ENCODE measurements around the gene PDE9A.
"Not testable (repeated sequence)": the region's sequence is repeated elsewhere in the genome, so short reads cannot be mapped to it uniquely, and the experiment has no call there.

The PDE9A gene

DNA sequence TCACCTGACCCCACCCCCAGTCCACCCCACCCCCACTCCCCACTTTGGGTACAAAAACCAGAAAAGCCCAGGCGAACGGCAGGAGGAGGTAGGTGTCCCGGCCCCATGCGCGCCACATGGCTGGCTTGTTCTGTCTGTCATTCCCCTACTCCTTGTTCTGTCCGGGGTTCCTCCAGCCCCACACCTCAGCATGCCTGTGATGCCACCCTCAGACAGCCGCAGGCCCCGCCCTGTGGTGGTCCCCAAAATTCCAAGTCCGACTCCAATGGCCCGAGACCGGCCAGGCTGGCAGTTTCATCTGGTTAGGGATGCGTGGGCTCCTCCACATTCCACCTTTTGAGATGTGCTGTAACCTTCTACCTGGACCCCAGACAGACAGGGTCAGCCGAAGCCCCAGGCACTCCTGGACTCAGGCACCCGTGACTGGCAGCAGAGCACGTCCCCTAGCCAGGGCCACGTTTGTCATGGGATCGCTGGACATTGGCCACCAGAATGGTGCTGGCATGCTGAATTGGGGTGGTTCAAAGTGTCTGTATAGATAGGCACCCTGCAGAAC lies 131.6 kb downstream of the PDE9A start:
- in situ Hi-C loops (cut with MboI; ENCODE audit: low sequenced_read_pairs) = no loop called here

DNA sequence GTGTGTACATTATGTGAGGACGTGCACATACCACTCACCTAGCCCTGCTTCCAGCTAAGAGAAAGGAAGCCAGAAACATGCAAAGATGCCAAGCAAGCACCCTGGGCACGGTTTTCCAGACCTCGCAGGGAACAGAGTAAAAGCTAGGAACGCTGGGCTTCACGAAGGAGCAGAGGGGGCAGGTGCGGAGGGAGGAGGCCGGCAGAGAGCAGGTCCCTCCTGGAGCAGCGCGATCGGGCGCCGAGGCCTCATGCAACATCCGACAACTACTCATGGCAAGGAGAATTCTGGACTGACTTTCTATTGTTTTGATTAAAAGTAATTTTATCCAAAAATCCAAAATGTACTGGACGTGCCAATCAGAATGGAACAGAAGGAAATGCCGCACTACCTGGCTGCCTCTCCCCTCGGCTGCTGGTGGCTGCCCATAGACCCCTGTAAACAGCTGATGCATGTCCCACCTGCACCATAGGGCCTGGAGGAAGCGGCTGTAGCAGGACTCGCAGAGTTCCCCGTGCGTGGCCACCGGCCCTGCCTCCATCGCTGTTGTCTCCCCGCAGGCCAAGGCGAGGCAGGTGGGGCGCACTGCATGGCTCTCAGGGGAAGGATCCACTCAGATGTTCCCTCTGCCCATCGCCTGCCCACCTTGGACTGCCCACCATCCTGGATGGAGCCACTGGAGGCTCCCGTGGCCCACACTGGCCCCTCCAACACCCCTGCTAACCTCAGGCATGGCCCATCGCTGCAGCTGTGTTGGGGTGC lies 132.4 kb downstream of the PDE9A start:
- in situ Hi-C loops (cut with MboI; ENCODE audit: low sequenced_read_pairs) = no loop called here

DNA sequence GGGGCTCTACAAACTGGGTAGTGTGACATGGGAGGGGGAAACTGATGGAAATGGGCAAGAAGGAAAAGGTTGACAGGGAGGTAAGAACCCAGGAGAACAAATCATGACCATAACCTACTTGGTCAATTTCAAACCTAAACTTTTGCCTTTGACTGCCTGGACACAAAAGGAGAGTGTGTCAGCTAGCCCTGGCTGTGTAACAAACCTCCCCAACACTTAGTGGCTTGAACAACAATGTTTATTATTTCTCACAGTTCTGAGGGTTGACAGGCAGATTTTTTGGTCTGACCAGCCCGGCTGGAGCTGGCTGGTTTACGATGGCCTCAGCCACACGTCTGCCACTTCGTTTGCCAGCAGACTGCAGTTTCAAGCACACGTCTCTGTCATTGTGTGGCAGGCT lies 133.5 kb downstream of the PDE9A start:
- in situ Hi-C loops (cut with MboI; ENCODE audit: low sequenced_read_pairs) = no loop called here

DNA sequence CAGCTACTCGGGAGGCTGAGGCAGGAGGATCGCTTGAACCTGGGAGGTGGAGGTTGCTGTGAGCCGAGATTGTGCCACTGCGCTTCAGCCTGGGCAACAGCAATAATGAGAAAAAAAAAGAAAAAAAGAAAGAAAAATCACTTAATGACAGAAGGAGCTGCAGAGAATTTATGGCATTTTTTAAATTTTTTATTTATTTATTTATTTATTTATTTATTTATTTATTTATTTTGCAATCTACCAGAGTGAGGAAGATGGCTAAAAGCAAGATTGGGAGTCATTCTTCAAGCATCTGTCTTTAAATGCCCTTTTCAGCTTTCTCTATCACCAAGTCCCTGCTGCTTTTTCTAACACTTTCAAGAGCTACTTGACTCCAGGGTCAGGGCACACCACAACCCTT lies 134.2 kb downstream of the PDE9A start:
- in situ Hi-C loops (cut with MboI; ENCODE audit: low sequenced_read_pairs) = no loop called here

DNA sequence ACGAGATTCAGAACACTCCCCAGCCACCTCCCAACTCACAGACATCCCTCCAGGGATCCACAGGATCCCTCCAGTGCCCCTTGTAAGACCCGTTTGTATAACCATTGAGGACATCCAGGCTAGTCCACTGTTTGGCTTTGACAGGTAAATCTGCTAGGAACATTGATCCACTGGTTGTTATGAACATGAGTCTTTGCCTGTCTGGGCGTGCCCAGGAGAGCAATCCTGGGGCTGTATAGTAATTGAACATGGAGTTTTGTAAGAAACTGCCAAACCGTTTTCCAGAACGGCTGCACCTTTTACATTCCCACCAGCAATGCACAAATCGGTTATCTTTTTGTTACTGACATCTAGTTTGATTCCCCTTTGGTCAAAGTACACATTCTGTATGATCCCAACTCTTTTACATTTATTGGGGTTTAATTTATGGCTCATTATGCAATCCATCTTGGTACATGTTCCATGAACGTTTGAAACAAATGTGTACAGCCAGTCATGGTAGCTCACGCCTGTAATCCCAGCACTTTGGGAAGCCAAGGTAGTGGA lies 137.2 kb downstream of the PDE9A start:
- in situ Hi-C loops (cut with MboI; ENCODE audit: low sequenced_read_pairs) = no loop called here

DNA sequence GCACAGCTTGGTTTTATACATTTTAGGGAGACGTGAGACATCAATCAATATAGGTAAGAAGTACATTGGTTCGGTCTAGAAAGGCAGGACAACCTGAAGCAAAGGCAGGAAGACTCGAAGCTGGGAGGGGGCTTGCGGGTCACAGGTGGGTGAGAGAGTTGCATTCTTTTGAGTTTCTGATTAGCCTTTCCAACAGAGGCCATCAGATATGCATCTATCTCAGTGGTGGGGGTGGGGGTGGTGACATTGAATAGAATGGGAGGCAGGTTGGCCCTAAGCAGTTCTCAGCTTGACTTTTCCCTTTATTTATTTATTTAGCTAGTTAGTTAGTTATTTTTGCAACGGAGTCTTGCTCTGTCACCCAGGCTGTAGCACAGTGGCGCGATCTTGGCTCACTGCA lies 140.4 kb downstream of the PDE9A start:
- in situ Hi-C loops (cut with MboI; ENCODE audit: low sequenced_read_pairs) = no loop called here

DNA sequence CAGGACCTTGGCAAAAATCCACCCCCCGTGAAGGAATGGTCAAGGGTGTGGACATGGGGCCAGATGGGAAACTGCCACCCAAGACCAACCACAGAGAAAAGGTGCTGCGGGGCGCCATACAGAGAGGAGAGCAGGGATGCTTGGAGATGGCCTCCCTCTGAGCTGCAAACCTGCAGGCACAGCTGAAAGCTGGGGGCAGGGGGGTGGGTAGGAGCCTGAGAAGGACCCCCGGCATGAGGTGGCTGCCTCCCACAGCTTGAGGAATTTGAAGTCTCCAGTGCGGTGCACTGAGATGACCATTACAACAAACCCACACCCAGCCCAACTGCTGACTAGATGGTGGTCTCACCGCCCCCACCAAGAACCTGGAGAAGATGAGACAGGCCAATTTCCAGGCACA lies 141.1 kb downstream of the PDE9A start:
- in situ Hi-C loops (cut with MboI; ENCODE audit: low sequenced_read_pairs) = no loop called here

DNA sequence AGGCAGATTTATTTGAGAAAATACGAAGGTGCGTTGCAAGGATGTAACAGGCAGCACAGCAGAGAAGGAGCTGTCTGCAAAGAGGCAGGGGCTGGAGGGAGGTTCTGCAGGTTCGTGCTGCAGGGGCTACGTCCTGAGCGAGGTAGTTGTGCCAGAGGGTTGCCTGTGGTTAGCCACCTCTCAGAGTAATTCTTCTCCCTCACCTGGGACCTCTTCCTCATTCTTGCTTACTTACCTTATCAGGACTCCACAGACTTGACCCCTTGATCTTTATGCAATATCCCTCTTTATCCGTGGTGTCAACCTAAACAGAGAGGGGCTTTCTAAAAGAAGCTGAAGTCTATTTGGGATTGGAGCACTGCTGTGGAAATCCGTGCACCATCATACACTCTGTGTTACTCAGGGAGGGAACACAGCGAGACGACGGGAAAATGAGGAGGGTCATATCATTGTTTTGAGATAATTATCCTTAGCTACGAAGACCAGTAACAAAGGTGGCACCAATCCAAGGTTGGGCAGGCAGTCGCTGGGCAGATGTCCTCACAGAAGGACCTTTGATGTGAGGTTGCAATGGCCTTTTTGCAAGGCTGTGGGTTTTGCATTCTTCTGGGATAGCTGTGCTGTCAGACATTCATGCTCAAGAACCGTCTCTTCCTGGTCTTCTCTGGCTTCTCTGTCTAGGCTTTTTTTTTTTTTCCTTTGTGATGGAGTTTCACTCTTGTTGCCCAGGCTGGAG lies 143.1 kb downstream of the PDE9A start:
- in situ Hi-C loops (cut with MboI; ENCODE audit: low sequenced_read_pairs) = no loop called here

DNA sequence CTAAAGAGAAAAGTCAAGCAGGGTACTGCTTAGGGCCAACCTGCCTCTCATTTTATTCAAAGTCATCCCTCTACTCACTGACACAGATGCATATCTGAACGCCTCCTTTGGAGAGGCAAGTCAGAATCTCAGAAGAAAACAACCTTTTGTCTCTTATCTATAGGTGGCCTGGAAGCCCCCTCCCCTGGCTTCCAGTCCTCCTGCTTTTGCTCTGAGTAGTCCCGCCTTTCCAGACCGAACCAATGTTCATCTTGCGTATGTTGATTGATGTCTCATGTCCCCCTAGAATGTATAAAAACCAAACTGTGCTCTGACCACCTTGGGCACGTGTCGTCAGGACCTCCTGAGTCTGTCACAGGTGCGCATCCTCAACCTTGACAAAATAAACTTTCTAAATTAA lies 144.1 kb downstream of the PDE9A start:
- in situ Hi-C loops (cut with MboI; ENCODE audit: low sequenced_read_pairs) = no loop called here

DNA sequence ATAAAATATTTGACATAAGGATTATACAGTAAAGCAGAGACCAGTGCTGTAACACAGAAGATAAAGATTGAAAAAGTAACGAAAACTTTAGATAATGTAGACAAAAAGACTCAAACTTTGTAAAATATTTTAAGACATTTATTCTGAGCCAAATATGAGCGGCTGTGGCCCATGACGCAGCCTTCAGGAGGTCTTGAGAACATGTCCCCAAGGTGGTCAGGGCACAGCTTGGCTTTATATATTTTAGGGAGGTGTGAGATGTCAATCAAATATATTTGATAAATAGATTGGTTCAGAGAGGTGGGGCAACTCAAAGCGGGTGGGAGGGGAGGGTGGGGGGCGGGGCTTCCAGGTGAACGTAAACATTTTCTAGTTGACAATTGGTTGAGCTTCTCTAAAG lies 144.7 kb downstream of the PDE9A start:
- in situ Hi-C loops (cut with MboI; ENCODE audit: low sequenced_read_pairs) = no loop called here

DNA sequence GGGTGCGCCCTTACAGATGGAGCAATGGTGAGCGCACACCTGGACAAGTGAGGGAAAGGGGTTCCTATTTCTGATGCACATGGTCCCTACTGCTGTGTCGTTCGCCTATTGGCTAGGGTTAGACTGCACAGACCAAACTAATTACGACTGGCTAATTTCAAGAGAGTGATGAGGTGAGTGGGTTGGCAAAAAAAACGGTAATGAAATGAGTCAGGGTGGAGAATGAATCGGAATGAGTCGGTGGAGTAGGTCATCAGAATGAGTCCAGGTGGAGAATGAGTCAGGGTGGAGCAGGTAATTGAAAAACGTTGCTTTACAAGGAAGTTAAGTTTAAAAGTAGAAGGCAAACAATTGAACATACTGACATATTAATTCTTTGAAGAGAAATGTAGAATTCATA lies 146.1 kb downstream of the PDE9A start:
- in situ Hi-C loops (cut with MboI; ENCODE audit: low sequenced_read_pairs) = no loop called here

DNA sequence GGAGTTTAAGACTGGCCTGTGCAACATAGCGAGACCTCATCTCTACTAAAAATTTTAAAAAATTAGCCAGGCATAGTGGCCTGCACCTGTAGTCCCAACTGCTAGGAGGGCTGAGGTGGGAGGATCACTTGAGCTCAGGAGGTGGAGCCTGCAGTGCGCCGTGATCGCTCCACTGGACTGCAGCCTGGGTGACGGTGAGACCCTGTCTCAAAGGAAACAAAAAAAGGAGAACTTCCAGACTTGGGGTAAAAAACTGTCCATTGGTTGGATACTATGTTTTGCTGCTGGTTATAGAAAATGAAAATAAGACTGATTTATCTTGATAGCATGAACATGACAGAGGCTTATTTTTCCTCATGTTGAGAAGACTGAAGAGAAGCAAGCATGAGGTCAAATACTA lies 146.5 kb downstream of the PDE9A start:
- in situ Hi-C loops (cut with MboI; ENCODE audit: low sequenced_read_pairs) = no loop called here

DNA sequence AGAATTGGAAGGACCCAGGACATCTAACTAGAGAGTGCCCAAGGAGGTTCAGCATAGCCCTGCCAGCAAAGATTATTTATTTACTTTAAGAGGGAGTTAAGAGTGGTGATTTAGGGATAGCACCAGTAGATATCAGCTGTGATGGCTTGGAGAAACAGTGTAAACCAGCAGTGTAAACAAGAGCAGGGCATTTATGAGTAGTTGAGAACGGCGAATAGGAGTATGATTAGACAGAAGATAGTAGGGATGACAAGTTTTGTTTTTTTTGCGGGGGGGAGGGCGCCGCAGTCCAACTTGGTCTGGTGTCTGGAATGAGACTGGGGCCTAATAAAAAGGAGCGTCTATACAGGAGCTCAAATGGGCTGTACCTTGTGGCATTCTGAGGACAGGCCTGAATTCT lies 148.2 kb downstream of the PDE9A start:
- in situ Hi-C loops (cut with MboI; ENCODE audit: low sequenced_read_pairs) = not testable (repeated sequence)

DNA sequence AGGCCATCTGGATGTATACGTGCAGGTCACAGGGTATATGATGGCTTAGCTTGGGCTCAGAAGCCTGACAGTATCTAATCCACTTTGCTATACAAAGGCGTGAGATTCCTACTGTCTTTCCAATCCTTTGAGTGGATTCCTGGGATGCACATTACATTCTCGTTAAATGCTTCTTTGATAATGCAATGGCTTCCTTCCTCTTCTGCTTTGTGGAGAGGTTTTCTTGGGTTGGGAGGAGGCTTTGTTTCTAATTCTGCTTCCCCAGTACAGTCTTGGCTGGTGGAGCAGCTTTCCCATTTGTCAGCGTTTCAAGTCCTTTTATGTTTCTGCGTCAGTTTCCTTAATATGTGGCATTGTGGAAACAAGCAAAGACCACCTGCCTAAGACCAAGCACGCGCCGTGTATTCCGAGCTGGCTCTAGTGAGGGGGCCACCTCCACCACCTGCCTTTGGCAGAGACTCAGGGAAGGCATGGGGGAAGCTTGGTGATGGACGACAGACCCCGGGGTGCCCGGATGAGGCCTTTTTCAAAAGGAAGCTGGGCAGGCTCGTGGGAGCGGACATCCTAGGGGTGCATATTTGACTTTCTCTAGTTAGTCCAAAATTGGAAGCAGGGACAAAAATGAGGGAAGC lies 153.2 kb downstream of the PDE9A start:
- in situ Hi-C loops (cut with MboI; ENCODE audit: low sequenced_read_pairs) = no loop called here

DNA sequence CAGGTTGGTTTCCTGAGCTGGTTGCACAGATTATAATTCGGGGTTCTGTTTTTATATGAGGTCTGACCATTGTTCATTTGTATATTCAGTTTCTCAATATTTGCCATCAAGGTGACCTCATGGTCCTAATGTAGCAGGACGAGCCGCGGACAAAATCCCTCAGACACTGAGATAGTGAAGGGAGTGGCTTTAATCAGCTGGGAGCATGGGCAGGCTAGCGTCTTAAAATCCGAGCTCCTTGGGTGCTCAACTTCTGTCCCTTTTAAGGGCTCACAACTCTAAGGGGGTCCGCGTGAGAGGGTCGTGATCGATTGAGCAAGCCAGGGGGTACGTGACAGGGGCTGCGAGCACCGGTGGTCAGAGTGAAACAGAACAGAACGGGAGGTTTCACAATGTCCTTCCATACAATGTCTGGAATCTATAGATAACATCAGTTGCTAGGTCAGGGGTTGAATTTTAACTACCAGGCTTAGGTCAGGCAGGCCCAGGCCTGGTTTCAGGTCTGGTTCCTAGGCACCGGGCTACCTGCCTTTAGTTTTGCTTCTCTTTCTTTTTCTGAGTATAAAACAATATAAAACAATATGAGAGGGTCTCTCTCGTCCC lies 154.0 kb downstream of the PDE9A start:
- in situ Hi-C loops (cut with MboI; ENCODE audit: low sequenced_read_pairs) = not testable (repeated sequence)

DNA sequence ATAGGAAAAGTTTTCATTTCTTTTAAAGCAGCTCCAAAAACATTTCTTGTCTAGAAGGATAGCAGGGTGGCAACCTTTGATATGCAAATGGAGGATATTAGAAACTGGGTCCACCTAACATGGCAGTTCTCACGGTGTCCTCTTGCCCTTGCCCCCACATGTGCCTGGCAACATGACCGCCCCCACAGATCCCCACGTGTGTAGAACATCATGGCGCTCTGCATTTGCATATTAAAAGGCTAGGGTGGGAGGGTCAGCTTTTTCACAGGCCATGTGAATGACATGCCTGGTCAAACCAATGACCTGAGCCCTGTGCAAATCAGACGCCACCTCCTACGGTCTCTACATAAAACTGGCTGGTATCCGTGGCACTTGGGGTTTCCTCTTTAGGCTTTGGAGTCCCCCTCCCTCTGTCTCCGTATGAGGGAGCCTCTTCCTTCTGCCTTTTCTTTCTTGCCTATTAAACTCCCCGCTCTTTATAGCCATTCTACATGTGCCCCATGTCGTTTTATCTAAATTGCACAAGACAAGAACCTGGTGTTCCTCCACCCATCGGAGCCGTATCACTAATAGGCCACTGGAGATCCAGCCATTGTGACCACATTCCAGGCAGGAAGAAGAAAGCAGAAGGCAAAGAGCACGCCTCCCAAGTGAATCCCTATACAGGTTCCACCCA lies 154.7 kb downstream of the PDE9A start:
- in situ Hi-C loops (cut with MboI; ENCODE audit: low sequenced_read_pairs) = no loop called here

DNA sequence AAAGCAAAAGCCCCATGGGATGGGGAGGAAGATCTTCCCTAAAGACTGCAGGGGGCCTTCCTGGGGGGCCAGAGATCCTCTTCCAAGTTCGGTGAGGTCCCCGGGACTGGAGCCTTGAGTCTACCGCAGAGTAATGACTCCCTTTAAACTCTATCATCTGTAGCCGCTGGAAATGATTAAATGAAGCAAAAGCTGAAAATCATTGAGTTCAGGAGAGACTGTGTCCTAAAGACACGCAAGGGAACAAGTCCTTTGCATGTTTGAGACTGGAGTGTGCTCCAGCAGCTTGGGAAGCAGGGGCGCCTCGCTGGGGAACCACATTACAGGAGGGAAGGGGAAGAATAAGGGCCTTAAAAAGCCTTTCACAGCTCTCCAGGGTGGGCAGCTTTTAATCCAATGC lies 155.8 kb downstream of the PDE9A start:
- in situ Hi-C loops (cut with MboI; ENCODE audit: low sequenced_read_pairs) = no loop called here

DNA sequence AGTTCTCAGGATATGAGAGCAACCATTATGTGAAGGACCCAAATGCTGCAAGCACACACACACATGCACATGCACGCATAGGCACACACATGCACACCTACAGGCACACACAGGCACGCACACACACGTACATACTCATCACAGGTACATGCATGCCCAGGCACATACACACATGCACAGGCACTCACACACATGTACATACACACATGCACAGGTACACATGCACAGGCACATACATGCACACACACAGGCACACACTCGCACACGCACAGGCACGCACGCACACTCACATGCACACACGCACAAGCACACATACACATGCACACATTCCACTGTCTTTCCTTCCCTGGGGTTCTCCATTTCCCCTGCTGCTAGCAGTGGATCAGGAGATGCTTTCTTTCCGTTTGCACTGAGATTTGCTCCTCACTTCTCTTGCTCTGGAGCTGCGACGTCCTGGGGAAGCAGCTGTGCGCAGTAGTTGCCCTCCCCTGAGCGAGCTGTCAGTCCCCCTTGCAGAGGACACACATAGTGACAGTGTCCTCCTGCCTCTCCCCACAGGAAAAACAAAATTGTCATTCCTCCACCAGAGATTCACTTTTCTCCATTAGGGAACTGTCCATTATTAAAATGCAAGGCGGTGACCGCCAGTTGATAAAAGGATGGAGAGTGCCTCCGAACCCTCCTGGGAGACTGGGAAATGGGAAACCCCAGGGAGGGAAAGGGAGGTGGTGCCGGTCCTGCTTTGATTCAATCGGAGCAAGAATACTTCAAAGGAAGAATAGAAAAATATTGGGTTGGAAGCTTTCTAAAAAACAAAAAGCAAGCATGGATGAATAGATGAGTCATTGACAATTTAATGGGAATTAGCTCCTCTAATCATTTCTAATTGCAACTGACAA lies 156.4 kb downstream of the PDE9A start:
- in situ Hi-C loops (cut with MboI; ENCODE audit: low sequenced_read_pairs) = no loop called here

DNA sequence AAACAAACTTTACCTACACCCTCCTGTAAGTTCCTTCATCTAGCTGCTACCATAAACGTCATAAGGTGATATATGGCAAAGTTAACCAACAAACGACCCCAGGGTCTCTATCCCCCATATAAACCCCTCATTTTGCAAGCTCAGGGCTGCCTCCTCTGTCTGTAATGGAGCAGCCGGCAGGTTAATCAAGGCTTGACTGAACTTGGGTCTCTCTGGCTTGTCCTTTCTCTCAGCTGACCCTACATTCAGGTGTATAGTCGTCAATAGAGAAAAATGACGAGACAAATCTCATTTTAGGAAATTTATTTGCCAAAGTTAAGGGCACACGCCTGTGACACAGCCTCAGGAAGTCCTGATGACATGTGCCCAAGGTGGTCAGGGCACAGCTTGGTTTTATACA lies 158.5 kb downstream of the PDE9A start:
- in situ Hi-C loops (cut with MboI; ENCODE audit: low sequenced_read_pairs) = no loop called here
